ENCODE results near the gene FST. TPM values are rescaled to one million over a fixed set of nuclear protein-coding genes. Genes with fewer than 3 reads are reported as not detected.

The FST gene
- total RNA-seq, 1 donor from 2014 or later: not detected

DNA sequence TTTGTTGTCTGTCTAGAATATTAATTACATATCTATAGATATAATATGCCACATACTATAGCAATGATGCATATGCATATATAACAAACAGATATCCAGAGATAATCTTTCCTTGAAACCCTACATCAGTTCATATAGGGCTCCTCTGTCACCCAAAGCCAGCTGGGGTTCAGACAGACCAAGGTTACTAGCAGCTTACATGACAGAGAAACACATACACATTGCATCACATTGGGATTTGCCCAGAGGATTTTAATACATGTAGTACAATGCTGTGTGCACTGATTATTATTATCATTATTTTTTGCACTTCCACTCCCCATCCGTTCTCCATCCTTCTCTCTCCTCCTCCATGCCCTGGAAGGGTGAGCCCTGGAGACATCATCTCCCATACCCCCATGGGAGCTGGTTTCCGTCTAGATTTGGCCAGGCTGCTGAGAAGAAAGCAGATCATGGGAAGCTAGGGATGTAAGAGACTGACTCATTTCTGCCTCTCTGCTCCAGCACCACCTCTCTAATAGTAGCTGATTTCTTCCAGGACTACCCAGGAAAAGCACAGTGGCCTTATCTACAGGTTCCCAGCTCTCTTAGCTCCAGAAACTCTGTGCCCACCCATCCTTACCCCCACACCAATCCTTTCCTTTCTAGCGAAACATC is 23.3 kb downstream of the FST start:
- ChIA-PET CTCF (no interaction called here), POLR2A (no interaction called here)
- Mint-ChIP-seq H3K36me3 (ENCODE audit: low read depth) (no peaks in the 10 kb centered on the region), H3K4me1 (no peaks in the 10 kb centered on the region), H3K27ac (no peak overlapping the region), H3K27me3 (peaks cover 16% of the 10 kb centered on the region), H3K9me3 (peaks cover 3% of the 10 kb centered on the region), H3K4me3 (no peak overlapping the region)
- TF ChIP-seq CTCF (IDR thresholded peaks at IDR 0.05): no peak
- DNase-seq: no peak
- intact Hi-C loops (cut with micrococcal nuclease): no loop called here
- no peak for ATAC-seq (ENCODE audit: low read depth)

DNA sequence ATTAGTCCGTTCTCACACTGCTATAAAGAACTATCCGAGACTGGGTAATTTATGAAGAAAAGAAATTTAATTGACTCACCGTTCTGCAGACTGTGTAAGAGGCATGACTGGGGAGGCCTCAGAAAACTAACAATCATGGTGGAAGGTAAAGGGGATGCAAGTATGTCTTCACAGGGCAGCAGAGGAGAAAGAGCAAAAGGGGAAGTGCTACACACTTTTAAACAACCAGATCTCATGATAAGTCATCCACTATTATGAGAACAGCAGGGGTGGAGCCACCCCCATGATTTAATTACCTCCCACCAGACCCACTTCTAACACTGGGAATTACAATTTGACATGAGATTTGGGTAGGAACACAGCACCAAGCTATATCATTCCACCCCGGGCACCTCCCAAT is 26.6 kb downstream of the FST start:
- no peaks in the 10 kb centered on the region for H3K4me1 Mint-ChIP-seq
- H3K4me3 Mint-ChIP-seq: no peak overlapping the region
- no peak for TF ChIP-seq CTCF (IDR thresholded peaks at IDR 0.05)
- no peak for DNase-seq
- intact Hi-C loops (cut with micrococcal nuclease): no loop called here
- ChIA-PET POLR2A (no interaction called here), CTCF (no interaction called here)
- no peak overlapping the region for H3K27ac Mint-ChIP-seq
- H3K36me3 Mint-ChIP-seq (ENCODE audit: low read depth): peaks cover 3% of the 10 kb centered on the region
- H3K9me3 Mint-ChIP-seq: peaks cover 25% of the 10 kb centered on the region
- ATAC-seq (ENCODE audit: low read depth): no peak
- peaks cover 9% of the 10 kb centered on the region for H3K27me3 Mint-ChIP-seq

GRCh38 chr5:53508125-53508524 is 27.7 kb downstream of the FST start:
- intact Hi-C loops (cut with micrococcal nuclease): no loop called here
- Mint-ChIP-seq H3K9me3 (peaks cover 25% of the 10 kb centered on the region), H3K4me3 (no peak overlapping the region), H3K27me3 (peaks cover 2% of the 10 kb centered on the region), H3K36me3 (ENCODE audit: low read depth) (peaks cover 3% of the 10 kb centered on the region), H3K27ac (no peak overlapping the region), H3K4me1 (no peaks in the 10 kb centered on the region)
- CTCF ChIA-PET: no interaction called here
- no peak for DNase-seq
- POLR2A ChIA-PET: no interaction called here
- ATAC-seq (ENCODE audit: low read depth): no peak
- TF ChIP-seq CTCF (IDR thresholded peaks at IDR 0.05): no peak

DNA sequence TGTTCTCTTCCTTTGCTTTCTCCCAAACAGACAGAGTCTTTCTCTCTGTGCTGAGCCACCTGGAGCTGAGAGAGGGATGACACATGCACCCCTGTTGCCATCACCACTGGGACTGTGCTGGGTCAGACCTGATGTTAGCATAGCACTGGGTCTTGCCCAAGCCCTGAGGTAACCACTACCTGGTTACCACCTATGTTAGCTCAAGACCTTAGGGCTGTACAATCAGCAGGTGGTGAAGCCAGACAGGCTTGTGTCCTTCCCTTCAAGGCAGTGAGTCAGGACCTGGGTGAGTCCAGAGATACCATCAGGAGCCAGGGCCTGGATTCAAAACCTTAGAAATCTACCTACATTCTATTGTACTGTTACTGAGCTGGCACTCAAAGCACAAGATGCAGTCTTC is 32.1 kb downstream of the FST start:
- Mint-ChIP-seq H3K4me3 (no peak overlapping the region), H3K27me3 (no peaks in the 10 kb centered on the region), H3K36me3 (ENCODE audit: low read depth) (peaks cover 3% of the 10 kb centered on the region), H3K9me3 (peaks cover 25% of the 10 kb centered on the region), H3K27ac (no peak overlapping the region), H3K4me1 (no peaks in the 10 kb centered on the region)
- ATAC-seq (ENCODE audit: low read depth) (no peak), DNase-seq (no peak)
- ChIA-PET CTCF (no interaction called here), POLR2A (no interaction called here)
- intact Hi-C loops (cut with micrococcal nuclease): no loop called here
- TF ChIP-seq CTCF (IDR thresholded peaks at IDR 0.05): no peak

GRCh38 chr5:53515988-53516387 is 35.6 kb downstream of the FST start:
- H3K27ac Mint-ChIP-seq: no peak overlapping the region
- no peak overlapping the region for H3K4me3 Mint-ChIP-seq
- ATAC-seq (ENCODE audit: low read depth): no peak
- no peak for TF ChIP-seq CTCF (IDR thresholded peaks at IDR 0.05)
- intact Hi-C loops (cut with micrococcal nuclease): no loop called here
- peaks cover 10% of the 10 kb centered on the region for H3K9me3 Mint-ChIP-seq
- H3K36me3 Mint-ChIP-seq (ENCODE audit: low read depth): no peaks in the 10 kb centered on the region
- no peak for DNase-seq
- ChIA-PET CTCF (no interaction called here), POLR2A (no interaction called here)
- no peaks in the 10 kb centered on the region for H3K4me1 Mint-ChIP-seq
- no peaks in the 10 kb centered on the region for H3K27me3 Mint-ChIP-seq

Data from activated B cell treated with CpG ODN at 0.5 μM for 24 hours (primary cell).